HEK293 (cell line): ENCODE results near the gene CASP10.

Experiments
- GLI2 ChIP-seq: fragments of 450-650 bp; formaldehyde crosslinking; IDR thresholded peaks from 2 replicates; pipeline ENCODE4; 2017; ENCODE audit warnings: missing biosample characterization, missing genetic modification characterization, low read depth, borderline replicate concordance
- HOXC10 ChIP-seq: sonication (generic); formaldehyde crosslinking; IDR thresholded peaks from 2 replicates; pipeline ENCODE4 v1.8.1; 2023; ENCODE audit warnings: mild to moderate bottlenecking, missing genetic modification reagents
- MYNN ChIP-seq: fragments of 450-650 bp; formaldehyde crosslinking; IDR thresholded peaks from 2 replicates; pipeline ENCODE4 v1.5.1; 2016; ENCODE audit warnings: missing biosample characterization, missing genetic modification characterization, borderline replicate concordance
- SALL2 ChIP-seq: fragments of 450-650 bp; formaldehyde crosslinking; IDR thresholded peaks from 2 replicates; pipeline ENCODE4 v1.5.0; 2017; ENCODE audit warnings: missing biosample characterization, mild to moderate bottlenecking, missing genetic modification characterization, borderline replicate concordance
- YY1 ChIP-seq: fragments of 450-650 bp; formaldehyde crosslinking; IDR thresholded peaks from 2 replicates; pipeline ENCODE4 v1.5.1; 2018; ENCODE audit warnings: missing biosample characterization, missing genetic modification characterization
- ZBTB21 ChIP-seq: fragments of 450-650 bp; formaldehyde crosslinking; IDR thresholded peaks from 2 replicates; pipeline ENCODE4 v1.5.1; 2017; ENCODE audit warnings: missing biosample characterization, missing genetic modification characterization
- ZFP37 ChIP-seq: fragments of 450-650 bp; formaldehyde crosslinking; IDR thresholded peaks from 2 replicates; pipeline ENCODE4 v1.5.1; 2016; ENCODE audit warnings: missing biosample characterization, missing genetic modification characterization
- ZNF112 ChIP-seq: fragments of 450-650 bp; formaldehyde crosslinking; IDR thresholded peaks from 2 replicates; pipeline ENCODE4 v1.5.0; 2017; ENCODE audit warnings: missing biosample characterization, missing genetic modification characterization
- ZNF211 ChIP-seq: fragments of 450-650 bp; formaldehyde crosslinking; IDR thresholded peaks from 2 replicates; pipeline ENCODE4 v1.5.1; 2016; ENCODE audit warnings: low read depth, missing biosample characterization, missing genetic modification characterization
- ZNF366 ChIP-seq: fragments of 450-650 bp; formaldehyde crosslinking; conservative IDR thresholded peaks from 2 replicates; pipeline ENCODE4 v1.5.1; 2016; ENCODE audit warnings: missing biosample characterization, missing genetic modification characterization
- ZNF391 ChIP-seq: fragments of 450-650 bp; formaldehyde crosslinking; IDR thresholded peaks from 2 replicates; pipeline ENCODE4 v1.5.1; 2016; ENCODE audit warnings: low read depth, missing biosample characterization, missing genetic modification characterization, borderline replicate concordance
- ZNF394 ChIP-seq: fragments of 450-650 bp; formaldehyde crosslinking; IDR thresholded peaks from 2 replicates; pipeline ENCODE4 v1.5.1; 2016; ENCODE audit warnings: missing biosample characterization, missing genetic modification characterization, mild to moderate bottlenecking, moderate library complexity, borderline replicate concordance
- ZNF548 ChIP-seq: fragments of 450-650 bp; formaldehyde crosslinking; IDR thresholded peaks from 2 replicates; pipeline ENCODE4 v1.5.1; 2016; ENCODE audit warnings: missing biosample characterization, missing genetic modification characterization
- ZNF623 ChIP-seq: fragments of 450-650 bp; formaldehyde crosslinking; IDR thresholded peaks from 2 replicates; pipeline ENCODE4 v1.5.1; 2016; ENCODE audit warnings: missing biosample characterization, missing genetic modification characterization
- ZNF626 ChIP-seq: fragments of 450-650 bp; sonication (Bioruptor Pico); formaldehyde crosslinking; IDR thresholded peaks from 2 replicates; pipeline ENCODE4 v1.5.1; 2018; ENCODE audit warnings: missing biosample characterization, missing genetic modification characterization, inconsistent platforms
- ZNF629 ChIP-seq: fragments of 450-650 bp; formaldehyde crosslinking; IDR thresholded peaks from 2 replicates; pipeline ENCODE4 v1.5.1; 2017; ENCODE audit warnings: missing biosample characterization, missing genetic modification characterization
- ZNF747 ChIP-seq: fragments of 450-650 bp; formaldehyde crosslinking; IDR thresholded peaks from 2 replicates; pipeline ENCODE4 v1.5.1; 2016; ENCODE audit warnings: missing biosample characterization, missing genetic modification characterization
- ZNF792 ChIP-seq: fragments of 450-650 bp; formaldehyde crosslinking; IDR thresholded peaks from 2 replicates; pipeline ENCODE4 v1.5.1; 2016; ENCODE audit warnings: missing biosample characterization, missing genetic modification characterization
- TF ChIP-seq, protein P1 (sequence below): fragments of 450-650 bp; formaldehyde crosslinking; IDR thresholded peaks from 2 replicates; pipeline ENCODE4 v1.5.1; 2017; ENCODE audit warnings: missing biosample characterization, missing genetic modification characterization
- TF ChIP-seq, protein P2 (sequence below): fragments of 450-650 bp; formaldehyde crosslinking; IDR thresholded peaks from 2 replicates; pipeline ENCODE4 v1.5.1; 2016; ENCODE audit warnings: missing biosample characterization, missing genetic modification characterization
- TF ChIP-seq, protein P3 (sequence below): fragments of 450-650 bp; formaldehyde crosslinking; IDR thresholded peaks from 2 replicates; pipeline ENCODE4 v1.5.1; 2017; ENCODE audit warnings: missing biosample characterization, missing genetic modification characterization
- TF ChIP-seq, protein P4 (sequence below): fragments of 450-650 bp; formaldehyde crosslinking; IDR thresholded peaks from 2 replicates; pipeline ENCODE4 v1.5.1; 2016; ENCODE audit warnings: missing biosample characterization, missing genetic modification characterization
- TF ChIP-seq, protein P5 (sequence below): fragments of 450-650 bp; formaldehyde crosslinking; IDR thresholded peaks from 2 replicates; pipeline ENCODE4 v1.5.1; 2016; ENCODE audit warnings: missing biosample characterization, missing genetic modification characterization
- TF ChIP-seq, protein P6 (sequence below): fragments of 450-650 bp; formaldehyde crosslinking; IDR thresholded peaks from 2 replicates; pipeline ENCODE4 v1.5.1; 2016; ENCODE audit warnings: missing biosample characterization, missing genetic modification characterization
- TF ChIP-seq, protein P7 (sequence below): sonication (generic); formaldehyde crosslinking; IDR thresholded peaks from 2 replicates; pipeline ENCODE4 v1.8.1; 2022; ENCODE audit warnings: mild to moderate bottlenecking, moderate library complexity, missing genetic modification reagents

Gene CASP10

DNA sequence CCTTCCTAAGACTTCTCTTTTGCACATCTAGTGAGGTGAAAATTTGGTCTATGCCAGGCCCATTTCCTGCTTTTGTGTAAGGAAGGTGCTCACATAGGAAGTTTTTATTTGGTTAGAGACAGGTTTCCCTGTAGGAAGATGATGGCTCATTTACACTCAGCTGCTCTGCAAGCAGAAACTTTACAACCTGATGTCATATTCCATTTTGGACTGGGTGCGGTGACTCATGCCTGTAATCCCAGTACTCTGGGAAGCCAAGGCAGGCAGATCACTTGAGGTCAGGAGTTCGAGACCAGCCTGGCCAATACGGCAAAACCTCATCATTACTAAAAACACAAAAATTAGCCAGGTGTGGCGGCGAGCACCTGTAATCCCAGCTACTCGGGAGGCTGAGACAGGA is 35.8 kb downstream of the CASP10 start (continued):
- TF ChIP-seq, protein P1, sequence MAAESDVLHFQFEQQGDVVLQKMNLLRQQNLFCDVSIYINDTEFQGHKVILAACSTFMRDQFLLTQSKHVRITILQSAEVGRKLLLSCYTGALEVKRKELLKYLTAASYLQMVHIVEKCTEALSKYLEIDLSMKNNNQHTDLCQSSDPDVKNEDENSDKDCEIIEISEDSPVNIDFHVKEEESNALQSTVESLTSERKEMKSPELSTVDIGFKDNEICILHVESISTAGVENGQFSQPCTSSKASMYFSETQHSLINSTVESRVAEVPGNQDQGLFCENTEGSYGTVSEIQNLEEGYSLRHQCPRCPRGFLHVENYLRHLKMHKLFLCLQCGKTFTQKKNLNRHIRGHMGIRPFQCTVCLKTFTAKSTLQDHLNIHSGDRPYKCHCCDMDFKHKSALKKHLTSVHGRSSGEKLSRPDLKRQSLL (tag by site-specific recombination) = no peak
- TF ChIP-seq SALL2 (tag by site-specific recombination) (no peak), ZNF391 (tag by site-specific recombination) (peak; percentile 32; the same call in 1 of the 2 replicates), ZNF211 (tag by site-specific recombination) (no peak), ZNF366 (peak; percentile 41; the same call in 1 of the 2 replicates), ZNF548 (no peak), ZBTB21 (tag by site-specific recombination) (peak; percentile 72), ZFP37 (tag by site-specific recombination) (peak; percentile 78), ZNF747 (tag by site-specific recombination) (no peak), ZNF394 (peak; percentile 79), ZNF623 (tag by site-specific recombination) (no peak), MYNN (tag by site-specific recombination) (no peak), ZNF792 (tag by site-specific recombination) (no peak), YY1 (tag by site-specific recombination) (no peak), ZNF626 (tag by site-specific recombination) (no peak), HOXC10 (CRISPR knock-in tag) (no peak), ZNF112 (tag by site-specific recombination) (no peak), ZNF629 (tag by site-specific recombination) (peak; percentile 90), GLI2 (no peak)
- TF ChIP-seq, protein P2, sequence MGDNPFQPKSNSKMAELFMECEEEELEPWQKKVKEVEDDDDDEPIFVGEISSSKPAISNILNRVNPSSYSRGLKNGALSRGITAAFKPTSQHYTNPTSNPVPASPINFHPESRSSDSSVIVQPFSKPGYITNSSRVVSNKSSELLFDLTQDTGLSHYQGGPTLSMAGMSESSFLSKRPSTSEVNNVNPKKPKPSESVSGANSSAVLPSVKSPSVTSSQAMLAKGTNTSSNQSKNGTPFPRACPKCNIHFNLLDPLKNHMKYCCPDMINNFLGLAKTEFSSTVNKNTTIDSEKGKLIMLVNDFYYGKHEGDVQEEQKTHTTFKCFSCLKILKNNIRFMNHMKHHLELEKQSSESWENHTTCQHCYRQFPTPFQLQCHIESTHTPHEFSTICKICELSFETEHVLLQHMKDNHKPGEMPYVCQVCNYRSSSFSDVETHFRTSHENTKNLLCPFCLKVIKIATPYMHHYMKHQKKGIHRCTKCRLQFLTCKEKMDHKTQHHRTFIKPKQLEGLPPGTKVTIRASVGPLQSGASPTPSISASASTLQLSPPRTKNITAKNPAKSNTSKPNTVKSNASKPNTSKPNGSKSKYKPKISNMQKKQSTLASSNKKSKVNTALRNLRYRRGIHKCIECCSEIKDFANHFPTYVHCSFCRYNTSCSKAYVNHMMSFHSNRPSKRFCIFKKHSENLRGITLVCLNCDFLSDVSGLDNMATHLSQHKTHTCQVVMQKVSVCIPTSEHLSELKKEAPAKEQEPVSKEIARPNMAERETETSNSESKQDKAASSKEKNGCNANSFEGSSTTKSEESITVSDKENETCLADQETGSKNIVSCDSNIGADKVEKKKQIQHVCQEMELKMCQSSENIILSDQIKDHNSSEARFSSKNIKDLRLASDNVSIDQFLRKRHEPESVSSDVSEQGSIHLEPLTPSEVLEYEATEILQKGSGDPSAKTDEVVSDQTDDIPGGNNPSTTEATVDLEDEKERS = no peak
- TF ChIP-seq, protein P3, sequence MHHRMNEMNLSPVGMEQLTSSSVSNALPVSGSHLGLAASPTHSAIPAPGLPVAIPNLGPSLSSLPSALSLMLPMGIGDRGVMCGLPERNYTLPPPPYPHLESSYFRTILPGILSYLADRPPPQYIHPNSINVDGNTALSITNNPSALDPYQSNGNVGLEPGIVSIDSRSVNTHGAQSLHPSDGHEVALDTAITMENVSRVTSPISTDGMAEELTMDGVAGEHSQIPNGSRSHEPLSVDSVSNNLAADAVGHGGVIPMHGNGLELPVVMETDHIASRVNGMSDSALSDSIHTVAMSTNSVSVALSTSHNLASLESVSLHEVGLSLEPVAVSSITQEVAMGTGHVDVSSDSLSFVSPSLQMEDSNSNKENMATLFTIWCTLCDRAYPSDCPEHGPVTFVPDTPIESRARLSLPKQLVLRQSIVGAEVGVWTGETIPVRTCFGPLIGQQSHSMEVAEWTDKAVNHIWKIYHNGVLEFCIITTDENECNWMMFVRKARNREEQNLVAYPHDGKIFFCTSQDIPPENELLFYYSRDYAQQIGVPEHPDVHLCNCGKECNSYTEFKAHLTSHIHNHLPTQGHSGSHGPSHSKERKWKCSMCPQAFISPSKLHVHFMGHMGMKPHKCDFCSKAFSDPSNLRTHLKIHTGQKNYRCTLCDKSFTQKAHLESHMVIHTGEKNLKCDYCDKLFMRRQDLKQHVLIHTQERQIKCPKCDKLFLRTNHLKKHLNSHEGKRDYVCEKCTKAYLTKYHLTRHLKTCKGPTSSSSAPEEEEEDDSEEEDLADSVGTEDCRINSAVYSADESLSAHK (tag by site-specific recombination) = no peak
- TF ChIP-seq, protein P4, sequence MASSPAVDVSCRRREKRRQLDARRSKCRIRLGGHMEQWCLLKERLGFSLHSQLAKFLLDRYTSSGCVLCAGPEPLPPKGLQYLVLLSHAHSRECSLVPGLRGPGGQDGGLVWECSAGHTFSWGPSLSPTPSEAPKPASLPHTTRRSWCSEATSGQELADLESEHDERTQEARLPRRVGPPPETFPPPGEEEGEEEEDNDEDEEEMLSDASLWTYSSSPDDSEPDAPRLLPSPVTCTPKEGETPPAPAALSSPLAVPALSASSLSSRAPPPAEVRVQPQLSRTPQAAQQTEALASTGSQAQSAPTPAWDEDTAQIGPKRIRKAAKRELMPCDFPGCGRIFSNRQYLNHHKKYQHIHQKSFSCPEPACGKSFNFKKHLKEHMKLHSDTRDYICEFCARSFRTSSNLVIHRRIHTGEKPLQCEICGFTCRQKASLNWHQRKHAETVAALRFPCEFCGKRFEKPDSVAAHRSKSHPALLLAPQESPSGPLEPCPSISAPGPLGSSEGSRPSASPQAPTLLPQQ (tag by site-specific recombination) = 0 out of 2 replicates have a peak, but pooled peaks have one; percentile 38
- TF ChIP-seq, protein P5, sequence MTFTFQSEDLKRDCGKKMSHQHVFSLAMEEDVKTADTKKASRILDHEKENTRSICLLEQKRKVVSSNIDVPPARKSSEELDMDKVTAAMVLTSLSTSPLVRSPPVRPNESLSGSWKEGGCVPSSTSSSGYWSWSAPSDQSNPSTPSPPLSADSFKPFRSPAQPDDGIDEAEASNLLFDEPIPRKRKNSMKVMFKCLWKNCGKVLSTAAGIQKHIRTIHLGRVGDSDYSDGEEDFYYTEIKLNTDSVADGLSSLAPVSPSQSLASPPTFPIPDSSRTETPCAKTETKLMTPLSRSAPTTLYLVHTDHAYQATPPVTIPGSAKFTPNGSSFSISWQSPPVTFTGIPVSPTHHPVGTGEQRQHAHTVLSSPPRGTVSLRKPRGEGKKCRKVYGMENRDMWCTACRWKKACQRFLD (tag by site-specific recombination) = no peak
- TF ChIP-seq, protein P6, sequence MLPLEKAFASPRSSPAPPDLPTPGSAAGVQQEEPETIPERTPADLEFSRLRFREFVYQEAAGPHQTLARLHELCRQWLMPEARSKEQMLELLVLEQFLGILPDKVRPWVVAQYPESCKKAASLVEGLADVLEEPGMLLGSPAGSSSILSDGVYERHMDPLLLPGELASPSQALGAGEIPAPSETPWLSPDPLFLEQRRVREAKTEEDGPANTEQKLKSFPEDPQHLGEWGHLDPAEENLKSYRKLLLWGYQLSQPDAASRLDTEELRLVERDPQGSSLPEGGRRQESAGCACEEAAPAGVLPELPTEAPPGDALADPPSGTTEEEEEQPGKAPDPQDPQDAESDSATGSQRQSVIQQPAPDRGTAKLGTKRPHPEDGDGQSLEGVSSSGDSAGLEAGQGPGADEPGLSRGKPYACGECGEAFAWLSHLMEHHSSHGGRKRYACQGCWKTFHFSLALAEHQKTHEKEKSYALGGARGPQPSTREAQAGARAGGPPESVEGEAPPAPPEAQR = no peak
- TF ChIP-seq, protein P7, sequence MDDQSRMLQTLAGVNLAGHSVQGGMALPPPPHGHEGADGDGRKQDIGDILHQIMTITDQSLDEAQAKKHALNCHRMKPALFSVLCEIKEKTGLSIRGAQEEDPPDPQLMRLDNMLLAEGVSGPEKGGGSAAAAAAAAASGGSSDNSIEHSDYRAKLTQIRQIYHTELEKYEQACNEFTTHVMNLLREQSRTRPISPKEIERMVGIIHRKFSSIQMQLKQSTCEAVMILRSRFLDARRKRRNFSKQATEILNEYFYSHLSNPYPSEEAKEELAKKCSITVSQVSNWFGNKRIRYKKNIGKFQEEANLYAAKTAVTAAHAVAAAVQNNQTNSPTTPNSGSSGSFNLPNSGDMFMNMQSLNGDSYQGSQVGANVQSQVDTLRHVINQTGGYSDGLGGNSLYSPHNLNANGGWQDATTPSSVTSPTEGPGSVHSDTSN (CRISPR knock-in tag) = no peak
